ENCODE data around the gene CPLANE1.
"Not testable (repeated sequence)": the region's sequence is repeated elsewhere in the genome, so short reads cannot be mapped to it uniquely, and the experiment has no call there.

The CPLANE1 gene

DNA sequence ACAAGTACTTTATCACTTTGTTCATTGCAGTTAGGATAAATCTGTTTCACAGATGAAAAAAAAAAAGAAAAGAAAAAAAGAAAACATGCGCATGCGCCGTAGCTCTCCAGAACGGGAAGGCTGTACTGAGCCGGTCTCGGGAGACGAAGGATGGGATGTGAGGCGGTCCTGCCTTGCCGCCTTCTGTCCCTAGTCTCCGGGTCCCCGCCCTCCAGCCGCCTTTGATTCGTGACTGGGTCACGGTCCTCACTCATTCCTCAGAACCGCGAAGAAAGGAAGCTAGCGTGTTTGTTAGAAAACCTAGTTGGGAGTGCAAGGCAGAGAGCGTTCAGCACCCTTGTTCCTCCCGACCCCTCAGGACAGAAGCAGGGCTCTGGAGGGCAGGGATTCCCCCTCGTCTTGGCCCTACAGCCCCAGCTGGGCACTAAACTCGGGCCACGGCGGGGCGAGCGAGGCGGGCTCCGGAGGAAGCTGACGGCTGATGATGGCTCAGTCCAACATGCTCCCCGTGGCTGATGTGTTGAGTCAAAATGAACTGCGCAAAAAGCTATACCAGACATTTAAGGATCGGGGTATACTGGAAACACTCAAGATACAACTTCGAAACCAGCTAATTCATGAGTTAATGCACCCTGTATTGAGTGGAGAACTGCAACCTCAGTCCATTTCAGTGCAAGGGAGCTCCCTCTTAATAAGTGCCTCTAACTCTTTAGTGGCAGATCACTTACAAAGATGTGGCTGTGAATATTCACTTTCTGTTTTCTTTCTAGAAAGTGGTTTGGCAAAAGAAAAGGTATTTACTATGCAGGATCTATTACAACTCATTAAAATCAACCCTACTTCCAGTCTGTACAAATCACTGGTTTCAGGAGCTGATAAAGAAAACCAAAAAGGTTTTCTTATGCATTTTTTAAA is 40.0 kb downstream of the CPLANE1 start:
- ATAC-seq (peak; percentile 52), DNase-seq (peak; percentile 9)

DNA sequence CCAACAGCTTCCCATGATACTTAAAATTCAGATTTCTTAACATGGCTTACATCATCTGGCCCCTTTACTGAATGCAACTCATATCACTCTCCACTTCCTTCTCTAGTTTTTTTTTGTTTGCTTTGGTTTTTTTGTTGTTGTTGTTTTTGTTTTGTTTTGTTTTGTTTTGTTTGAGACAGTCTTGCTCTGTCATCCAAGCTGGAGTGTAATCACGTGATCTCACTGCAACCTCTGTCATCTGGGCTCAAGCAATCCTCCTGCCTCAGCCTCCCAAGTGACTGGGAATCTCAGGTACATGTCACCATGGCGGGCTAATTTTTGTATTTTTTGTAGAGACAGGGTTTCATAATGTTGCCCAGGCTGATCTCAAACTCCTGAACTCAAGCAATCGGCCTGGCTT is 41.4 kb downstream of the CPLANE1 start:
- ATAC-seq: no peak
- no peak for DNase-seq

DNA sequence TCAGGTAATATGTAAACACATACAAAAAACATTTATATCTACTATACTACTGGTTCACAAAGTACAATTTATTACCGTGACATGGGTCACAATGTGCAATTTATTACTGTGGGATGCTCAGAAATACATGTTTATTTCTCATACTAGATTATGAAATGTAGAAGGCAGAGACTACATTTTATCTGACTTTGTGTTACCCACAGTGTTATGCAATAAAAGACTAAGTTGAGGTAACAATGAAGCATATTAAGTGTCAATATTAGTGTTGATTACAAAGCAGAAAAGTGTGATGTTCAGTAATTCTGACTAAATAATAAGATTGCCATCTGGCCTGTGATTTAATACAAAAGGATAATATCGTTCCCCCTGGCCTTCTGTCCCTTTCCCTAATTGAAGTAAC is 42.4 kb downstream of the CPLANE1 start:
- no peak for ATAC-seq
- no peak for DNase-seq

DNA sequence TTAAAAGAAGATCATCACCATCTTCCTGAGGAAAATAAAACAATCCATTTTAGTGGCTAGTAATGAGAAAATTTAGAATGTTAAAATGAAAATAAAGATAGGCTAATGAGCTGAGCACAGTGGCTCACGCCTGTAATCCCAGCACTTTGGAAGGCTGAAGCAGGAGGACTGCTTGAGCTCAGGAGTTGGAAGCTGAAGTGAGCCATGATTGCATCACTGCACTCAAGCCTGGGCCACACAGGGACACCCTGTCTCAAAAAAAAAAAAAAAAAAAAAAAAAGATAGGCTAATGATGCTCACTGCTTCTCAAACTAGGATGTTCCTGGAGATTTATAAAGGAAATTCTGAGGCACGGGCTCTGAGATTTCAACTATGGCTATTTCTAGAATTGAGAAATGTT is 50.3 kb downstream of the CPLANE1 start:
- ATAC-seq (no peak), DNase-seq (no peak)

- peak; percentile 8 for DNase-seq
- ATAC-seq: peak; percentile 92
These were observed 51.1 kb downstream of the CPLANE1 start for GRCh38 chr5:37198061-37198460.

- DNase-seq: no peak
- peak; percentile 48 for ATAC-seq
These were observed 51.7 kb downstream of the CPLANE1 start for GRCh38 chr5:37197340-37198050.

DNA sequence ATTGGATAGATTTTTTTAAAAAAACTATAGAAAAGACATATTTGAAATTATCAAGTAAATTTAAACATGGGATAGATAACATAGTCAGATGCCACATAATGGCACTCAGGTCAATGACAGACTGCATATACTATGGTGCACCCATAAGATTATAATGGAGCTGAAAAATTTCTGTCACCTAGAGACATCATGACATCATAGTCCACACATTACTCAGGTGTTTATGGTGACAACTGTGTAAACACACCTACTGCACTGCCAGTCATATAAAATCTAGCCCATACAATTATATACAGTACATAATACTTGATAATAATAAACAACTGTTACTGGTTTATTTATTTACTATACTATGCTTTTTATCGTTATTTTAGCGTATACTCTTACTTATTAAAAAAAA is 58.6 kb downstream of the CPLANE1 start:
- ATAC-seq (no peak), DNase-seq (no peak)

DNA sequence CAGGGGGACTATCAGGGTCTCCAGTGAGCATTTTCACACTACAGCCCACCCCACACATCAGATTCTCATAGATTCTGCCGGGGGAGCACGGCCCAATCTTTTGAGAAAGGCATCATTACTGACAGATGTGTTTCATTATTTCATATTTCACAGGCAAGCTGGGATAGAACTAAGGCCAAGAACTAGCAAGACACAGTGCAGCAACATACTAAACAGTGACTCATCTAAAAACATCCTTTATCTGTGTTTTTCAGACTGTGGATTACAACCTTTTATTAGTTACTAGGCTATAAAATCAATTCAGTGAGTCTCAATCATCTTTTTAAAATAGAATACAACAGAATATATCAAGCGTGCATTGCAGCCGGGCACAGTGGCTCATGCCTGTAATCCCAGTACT is 59.8 kb downstream of the CPLANE1 start:
- no peak for DNase-seq
- no peak for ATAC-seq

DNA sequence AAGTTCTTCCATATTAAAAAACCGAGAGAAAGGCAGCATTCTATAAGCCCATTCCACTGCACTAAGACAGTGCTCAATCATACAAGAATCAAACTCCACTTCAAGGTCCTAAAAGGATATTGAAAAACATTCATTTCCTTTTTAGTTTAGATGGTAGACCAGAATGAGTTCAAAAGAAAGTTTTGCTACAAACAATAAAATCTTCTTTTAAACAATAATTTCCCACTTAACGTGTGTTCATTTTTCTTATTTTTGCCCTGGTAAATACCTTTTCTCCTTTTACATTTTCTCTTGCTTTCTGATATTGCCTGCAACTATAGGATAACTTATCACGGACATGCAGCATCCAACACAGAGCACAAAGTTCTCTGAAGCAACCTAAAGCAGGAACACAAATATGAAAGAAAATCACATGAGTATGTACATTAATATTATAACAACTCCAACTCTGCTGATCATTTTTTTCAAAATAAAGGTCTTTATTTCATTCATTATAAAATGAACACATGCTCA is 61.7 kb downstream of the CPLANE1 start:
- ATAC-seq: no peak
- no peak for DNase-seq

DNA sequence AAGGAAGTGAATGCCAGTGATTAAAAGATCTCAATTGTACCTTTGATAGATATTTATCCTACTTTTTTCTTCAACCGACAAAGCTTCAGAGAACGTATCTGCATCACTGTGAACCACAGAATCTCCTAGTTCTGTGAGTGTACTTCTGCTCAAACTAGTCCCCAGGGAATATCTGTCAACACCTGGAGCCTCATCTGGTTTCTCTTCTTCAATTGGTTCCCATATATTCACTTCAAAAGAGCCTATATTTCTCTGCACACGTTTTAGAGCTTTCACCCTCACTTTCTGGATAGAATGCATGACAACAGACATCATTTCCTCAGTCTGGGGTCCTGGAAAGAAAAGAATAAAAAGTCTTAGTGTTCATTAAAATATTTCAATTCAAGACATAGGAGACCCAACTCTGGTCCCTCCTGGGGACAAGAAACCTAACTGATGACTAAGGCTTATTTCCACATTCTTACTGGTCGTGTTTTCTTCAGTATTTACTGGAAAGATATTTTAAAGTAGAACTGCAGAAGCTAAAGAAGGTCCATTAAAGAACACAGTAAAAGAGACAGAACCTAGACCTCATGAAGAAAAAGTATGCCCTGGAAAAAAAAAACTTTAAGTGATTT is 64.3 kb downstream of the CPLANE1 start:
- ATAC-seq (no peak), DNase-seq (no peak)

DNA sequence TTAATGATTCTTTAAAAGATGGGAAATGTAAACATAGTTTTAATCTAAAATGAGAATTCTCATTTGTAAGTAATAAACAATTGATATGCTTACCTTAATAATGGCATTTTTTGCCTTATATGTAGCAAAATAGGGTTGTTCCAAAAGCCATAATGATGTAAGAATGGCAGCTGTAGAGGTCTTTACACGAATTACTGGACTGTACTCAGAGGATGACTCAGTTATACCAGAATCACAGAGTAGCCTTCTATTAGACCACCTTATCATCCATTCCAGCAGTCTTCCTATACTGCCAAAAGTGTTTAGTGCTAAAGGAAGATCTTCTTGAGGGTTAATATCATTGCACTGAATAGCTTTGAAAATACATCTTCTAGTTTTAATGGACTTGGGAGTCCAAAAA is 66.5 kb downstream of the CPLANE1 start:
- DNase-seq (no peak), ATAC-seq (no peak)

DNA sequence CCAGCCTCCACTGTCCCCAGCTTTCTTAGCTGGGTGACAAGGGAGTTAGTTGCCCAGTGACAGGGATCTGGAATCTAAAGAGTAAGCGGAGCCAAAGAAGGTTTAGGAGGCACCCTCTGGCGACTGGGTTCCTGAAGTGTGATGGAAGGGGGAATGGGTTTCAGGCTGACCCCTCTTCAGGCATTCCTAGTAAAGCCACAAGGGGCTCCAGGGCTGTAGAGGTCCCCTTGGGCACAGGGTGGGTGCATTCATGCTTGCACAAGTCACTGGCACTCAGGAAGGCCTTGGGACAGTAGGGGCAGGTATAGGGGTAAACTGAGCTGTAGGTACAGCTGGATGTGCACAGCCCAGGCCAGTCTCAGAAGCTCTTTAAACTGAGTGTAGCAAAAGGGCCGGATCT is 74.2 kb downstream of the CPLANE1 start:
- no peak for ATAC-seq
- DNase-seq: no peak

DNA sequence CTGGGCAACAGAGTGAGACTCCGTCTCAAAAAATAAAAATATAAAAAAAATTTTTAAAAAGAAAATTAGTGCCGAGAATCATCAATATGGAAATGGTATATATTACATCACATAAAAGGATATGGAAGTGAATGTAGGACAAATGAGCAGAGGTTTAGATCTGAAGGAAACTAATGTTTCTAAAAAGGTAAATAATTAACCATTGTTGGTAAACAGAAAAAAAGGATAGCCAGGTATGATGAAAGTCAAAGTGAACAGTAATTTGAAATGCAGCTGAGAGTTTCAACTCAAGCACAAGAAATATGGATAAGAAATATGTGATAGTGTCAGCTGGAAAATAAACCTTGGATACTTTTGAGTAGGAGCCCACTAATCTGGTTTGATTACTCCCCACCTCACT is 76.2 kb downstream of the CPLANE1 start:
- DNase-seq: no peak

GRCh38 chr5:37170856-37171255 is 78.3 kb downstream of the CPLANE1 start:
- no peak for ATAC-seq
- DNase-seq: no peak

More for the DNA sequence above, 76.2 kb downstream of the CPLANE1 start:
- ATAC-seq: no peak

DNA sequence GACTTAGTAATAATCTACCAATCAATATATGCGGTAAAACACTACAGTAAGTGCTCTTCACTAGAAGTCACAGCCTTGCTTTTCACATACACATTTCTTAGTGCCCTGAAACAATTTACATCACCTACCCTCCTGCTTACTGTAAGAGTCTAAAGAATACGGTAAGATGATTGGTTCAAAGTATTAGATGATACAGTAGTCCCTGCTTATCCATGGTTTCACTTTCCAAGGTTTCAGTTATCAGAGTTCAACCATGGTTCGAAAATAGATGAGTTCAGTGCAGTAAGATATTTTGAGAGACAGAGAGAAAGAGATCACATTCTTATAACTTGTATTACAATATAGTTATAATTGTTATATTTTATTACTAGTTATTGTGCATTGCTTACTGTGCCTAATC is 83.0 kb downstream of the CPLANE1 start:
- ATAC-seq (no peak), DNase-seq (no peak)

DNA sequence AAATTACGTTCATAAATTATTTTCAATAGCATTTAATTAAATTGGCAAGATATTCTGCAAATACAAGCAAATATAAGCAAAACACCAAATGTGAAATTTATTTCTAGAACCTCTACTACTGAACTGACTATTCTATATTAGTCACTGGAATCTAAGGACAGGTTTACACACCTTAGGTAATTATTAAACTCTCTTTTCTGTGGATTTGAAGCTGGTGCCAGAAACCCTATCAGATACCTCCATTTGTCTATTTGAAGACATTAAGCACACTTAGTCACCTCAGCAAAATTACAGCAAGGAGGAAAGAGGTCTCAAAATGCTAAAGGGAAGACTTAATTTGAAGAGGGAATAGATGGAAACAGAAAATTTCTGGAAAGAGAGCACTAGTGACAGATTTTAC is 83.4 kb downstream of the CPLANE1 start:
- DNase-seq: no peak
- no peak for ATAC-seq

DNA sequence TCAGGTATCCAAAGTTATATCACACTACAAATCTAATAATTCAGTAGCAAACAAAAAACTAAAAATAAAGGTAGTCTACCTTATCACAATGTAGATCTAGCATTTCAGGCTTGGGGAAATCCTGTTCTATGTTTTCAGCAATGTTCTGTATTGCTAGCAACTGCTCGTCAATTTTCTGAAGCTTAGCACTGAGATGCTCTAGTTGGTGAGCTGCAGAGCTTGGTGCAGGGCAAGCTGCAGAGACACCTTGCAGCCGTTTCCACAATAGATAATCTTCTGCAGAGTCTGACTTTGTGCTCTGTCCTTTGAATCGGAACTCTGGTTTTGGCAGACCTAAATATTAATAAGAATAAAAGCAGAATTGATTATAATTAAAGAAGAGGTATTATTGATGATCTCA is 95.5 kb downstream of the CPLANE1 start:
- ATAC-seq: no peak
- DNase-seq: no peak

DNA sequence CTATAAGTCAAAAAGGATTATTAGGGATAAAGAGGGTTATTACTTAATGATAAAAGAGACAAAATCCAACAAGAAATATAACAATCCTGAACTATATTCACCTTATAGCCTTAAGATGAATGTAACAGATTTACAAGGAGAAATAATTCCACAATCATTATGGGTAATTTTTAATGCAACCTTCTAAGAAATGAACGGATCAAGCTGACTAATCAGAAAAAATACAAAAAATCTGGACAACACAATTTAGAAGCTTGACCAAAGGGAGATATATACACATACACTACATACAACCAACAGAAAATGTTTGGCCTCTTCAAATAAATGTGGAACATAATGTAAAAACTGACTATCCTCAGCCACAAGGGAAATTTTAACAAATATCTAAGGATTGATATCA is 102.3 kb downstream of the CPLANE1 start:
- ATAC-seq: no peak

GRCh38 chr5:37136694-37137093 is 112.5 kb downstream of the CPLANE1 start:
- ATAC-seq: no peak
- no peak for DNase-seq

More for the DNA sequence above, 102.3 kb downstream of the CPLANE1 start:
- DNase-seq: no peak

DNA sequence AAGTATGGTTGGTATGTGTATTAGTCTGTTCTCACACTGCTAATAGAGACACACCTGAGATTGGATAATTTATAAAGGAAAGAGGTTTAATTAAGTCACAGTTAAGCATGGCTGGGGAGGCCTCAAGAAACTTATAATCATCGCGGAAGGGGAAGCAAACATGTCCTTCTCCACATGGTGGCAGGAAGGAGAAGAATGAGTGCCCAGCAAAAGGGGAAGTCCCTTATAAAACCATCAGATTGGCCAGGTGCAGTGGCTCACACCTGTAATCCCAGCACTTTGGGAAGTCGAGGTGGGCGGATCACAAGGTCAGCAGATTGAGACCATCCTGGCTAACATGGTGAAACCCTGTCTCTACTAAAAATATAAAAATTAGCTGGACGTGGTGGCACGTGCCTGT is 113.9 kb downstream of the CPLANE1 start:
- DNase-seq, ATAC-seq: not testable (repeated sequence)

DNA sequence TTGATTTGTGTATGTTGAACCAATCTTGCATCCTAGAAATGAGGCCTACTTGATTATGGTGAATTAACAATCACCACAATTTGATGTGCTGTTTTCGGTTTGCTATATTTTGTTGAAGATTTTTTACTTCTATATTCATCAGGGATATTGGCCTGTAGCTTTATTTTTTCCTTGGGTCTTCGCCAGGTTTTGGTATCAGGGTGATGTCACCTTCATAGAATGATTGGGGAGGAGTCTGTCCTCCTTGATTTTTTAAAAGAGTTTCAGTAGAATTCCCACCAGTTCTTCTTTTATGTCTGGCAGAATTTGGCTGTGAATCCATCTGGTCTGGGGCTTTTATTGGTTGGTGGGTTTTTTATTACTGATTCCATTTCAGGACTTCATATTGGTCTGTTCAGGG is 115.2 kb downstream of the CPLANE1 start:
- DNase-seq (no peak), ATAC-seq (no peak)

GRCh38 chr5:37132646-37133045 is 116.5 kb downstream of the CPLANE1 start:
- no peak for DNase-seq
- no peak for ATAC-seq

GRCh38 chr5:37121465-37121864 is 127.7 kb downstream of the CPLANE1 start:
- ATAC-seq (no peak), DNase-seq (no peak)
